GM23338 (cell line): ENCODE results near the gene CHSY1. TPM values are rescaled to one million over a fixed set of nuclear protein-coding genes. Genes with fewer than 3 reads are reported as not detected.

ENCODE experiments used
- ATAC-seq: fragments of 200-7000 bp; cut with Tn5 transposase; 3 replicates; pipeline ENCODE4 v1.9.1; 2020
- DNase-seq: peaks from one replicate; pipeline ENCODE4 v3.0.0-alpha.2; 2015; ENCODE audit warnings: low spot score
- H2AFZ ChIP-seq: fragments of 200-600 bp; sonication (generic); 2 replicates; pipeline ENCODE4 v1.8.0; 2016; ENCODE audit warnings: antibody characterized with exemption, mild to moderate bottlenecking, moderate library complexity
- H3F3A ChIP-seq: fragments of 200-600 bp; sonication (generic); replicated peaks from 2 replicates; pipeline ENCODE4 v1.8.0; 2017; ENCODE audit warnings: antibody characterized with exemption, mixed run types, low read depth
- H3K27ac ChIP-seq: fragments of 200-600 bp; sonication (generic); 2 replicates; pipeline ENCODE4 v1.6.1; 2016; ENCODE audit warnings: low read depth
- H3K27me3 ChIP-seq: fragments of 200-600 bp; sonication (generic); 2 replicates; pipeline ENCODE4 v1.8.0; 2016; ENCODE audit warnings: mild to moderate bottlenecking, mixed run types, moderate library complexity; ENCODE audit not compliant: insufficient read depth
- H3K36me3 ChIP-seq: fragments of 200-600 bp; sonication (generic); 2 replicates; pipeline ENCODE4 v1.8.0; 2016; ENCODE audit warnings: mild to moderate bottlenecking; ENCODE audit not compliant: insufficient read depth
- H3K4me1 ChIP-seq: fragments of 200-600 bp; sonication (generic); 2 replicates; pipeline ENCODE4 v1.8.0; 2016; ENCODE audit warnings: mild to moderate bottlenecking, moderate library complexity; ENCODE audit not compliant: insufficient read depth
- H3K4me2 ChIP-seq: fragments of 200-600 bp; sonication (generic); 2 replicates; pipeline ENCODE4 v1.7.1; 2017; ENCODE audit warnings: mixed run types
- H3K4me3 ChIP-seq: fragments of 200-600 bp; sonication (generic); 2 replicates; pipeline ENCODE4 v1.6.1; 2016; ENCODE audit warnings: mixed run types
- H3K79me2 ChIP-seq: fragments of 200-600 bp; sonication (generic); replicated peaks from 2 replicates; pipeline ENCODE4 v1.8.0; 2017; ENCODE audit warnings: mild to moderate bottlenecking; ENCODE audit not compliant: insufficient read depth
- H3K9me2 ChIP-seq: fragments of 200-600 bp; sonication (generic); 2 replicates; pipeline ENCODE4 v1.8.0; 2017; ENCODE audit not compliant: insufficient read depth
- H4K20me1 ChIP-seq: fragments of 200-600 bp; sonication (generic); replicated peaks from 2 replicates; pipeline ENCODE4 v1.8.0; 2017; ENCODE audit warnings: mild to moderate bottlenecking; ENCODE audit not compliant: insufficient read depth
- H3K27ac Mint-ChIP-seq: 2 replicates; pipeline ENCODE4 v1.8.0; 2020; ENCODE audit warnings: inconsistent platforms, mild to moderate bottlenecking, moderate library complexity, mixed read lengths
- H3K27me3 Mint-ChIP-seq: 3 replicates; pipeline ENCODE4 v1.8.0; 2022; ENCODE audit warnings: low read depth, mild to moderate bottlenecking, moderate library complexity, mixed read lengths, inconsistent platforms; ENCODE audit not compliant: insufficient read depth, poor library complexity
- H3K36me3 Mint-ChIP-seq: 3 replicates; pipeline ENCODE4 v1.8.0; 2021; ENCODE audit warnings: low read depth, mild to moderate bottlenecking, inconsistent platforms, moderate library complexity, mixed read lengths
- H3K4me1 Mint-ChIP-seq: 3 replicates; pipeline ENCODE4 v1.8.0; 2020; ENCODE audit warnings: mild to moderate bottlenecking, inconsistent platforms, mixed read lengths
- H3K4me3 Mint-ChIP-seq: 3 replicates; pipeline ENCODE4 v1.8.0; 2021; ENCODE audit warnings: moderate library complexity, mild to moderate bottlenecking, inconsistent platforms, mixed read lengths
- H3K9me3 Mint-ChIP-seq: 3 replicates; pipeline ENCODE4 v1.8.0; 2020; ENCODE audit warnings: moderate library complexity, mild to moderate bottlenecking, inconsistent platforms, mixed read lengths
- CTCF ChIP-seq, 2 experiments: fragments of 200-600 bp in 1 of 2; sonication (generic) in 1 of 2; conservative IDR thresholded peaks; 2 replicates each; pipeline versions ENCODE4 v1.5.1 to v1.6.1; 2016 to 2017; ENCODE audit warnings: antibody characterized with exemption in 2 of 2, low read depth in 2 of 2, mild to moderate bottlenecking in 2 of 2, moderate library complexity in 1 of 2
- EZH2 ChIP-seq: fragments of 200-600 bp; sonication (generic); IDR thresholded peaks from one replicate; pipeline ENCODE4 v1.8.0; 2017; ENCODE audit warnings: antibody characterized with exemption, mild to moderate bottlenecking, low read depth; ENCODE audit not compliant: unreplicated experiment
- EZH2phosphoT487 ChIP-seq: fragments of 200-600 bp; sonication (generic); IDR thresholded peaks from one replicate; pipeline ENCODE4 v1.8.1; 2018; ENCODE audit warnings: antibody characterized with exemption; ENCODE audit not compliant: unreplicated experiment
- JUNB ChIP-seq: IDR thresholded peaks from one replicate; pipeline ENCODE4 v1.6.1; 2016; ENCODE audit warnings: antibody characterized with exemption; ENCODE audit not compliant: unreplicated experiment
- NANOG ChIP-seq: IDR thresholded peaks from 2 replicates; pipeline ENCODE4 v1.6.1; 2016; ENCODE audit warnings: antibody characterized with exemption, borderline replicate concordance
- POLR2AphosphoS5 ChIP-seq: IDR thresholded peaks from 2 replicates; pipeline ENCODE4 v1.6.1; 2016; ENCODE audit warnings: antibody characterized with exemption, low read depth
- REST ChIP-seq: IDR thresholded peaks from one replicate; pipeline ENCODE4 v1.6.1; 2018; ENCODE audit warnings: antibody characterized with exemption; ENCODE audit not compliant: unreplicated experiment
- STAT1 ChIP-seq: IDR thresholded peaks from one replicate; pipeline ENCODE4 v1.6.1; 2016; ENCODE audit warnings: antibody characterized with exemption; ENCODE audit not compliant: unreplicated experiment
- ZNF114 ChIP-seq: fragments of 250-450 bp; sonication (Bioruptor Pico); IDR thresholded peaks from 2 replicates; pipeline ENCODE4 v1.5.0; 2020; ENCODE audit warnings: mild to moderate bottlenecking, moderate library complexity
- ZNF331 ChIP-seq: fragments of 250-450 bp; sonication (Bioruptor Pico); IDR thresholded peaks from 2 replicates; pipeline ENCODE4 v1.5.0; 2020; ENCODE audit warnings: low read depth, mild to moderate bottlenecking, moderate library complexity
- polyA plus RNA-seq: library from polyadenylated mRNA; unstranded; fragments of >200 nt; fragmentation: Nextera tagmentation; extraction: Ambion mirVana; gene quantifications from 2 replicates; pipeline ENCODE4 v1.2.1, GENCODE V29; 2016
- total RNA-seq: library from RNA; depleted of rRNA; stranded (reverse); fragments of >200 nt; shearing (Covaris generic); gene quantifications from 2 replicates; pipeline ENCODE4 v1.2.3, GENCODE V29; 2014
- TF ChIP-seq, protein P1 (sequence below): IDR thresholded peaks from 2 replicates; pipeline ENCODE4 v1.6.1; 2016; ENCODE audit warnings: antibody characterized with exemption

Gene CHSY1
- total and polyA plus RNA-seq, 2 experiments from 2014 or later: 9.8 to 47.7 TPM

GRCh38 chr15:101156509-101157159, 95.2 kb downstream of the CHSY1 start:
- H3K9me3 Mint-ChIP-seq: no peaks in the 10 kb centered on the region; the same call in 1 of the 3 replicates
- H3F3A ChIP-seq: peaks cover 5% of the 10 kb centered on the region; the same call in 1 of the 2 replicates
- H3K79me2 ChIP-seq: no peaks in the 10 kb centered on the region
- H3K36me3 Mint-ChIP-seq: no peaks in the 10 kb centered on the region; the same call in 2 of the 3 replicates
- peaks cover 15% of the 10 kb centered on the region; the same call in 1 of the 2 replicates for H3K4me1 ChIP-seq
- ATAC-seq: no peak
- DNase-seq: no peak
- 0 out of 2 replicates have a peak overlapping the region, but pooled peaks have one; percentile 14 for H2AFZ ChIP-seq
- H3K4me3 Mint-ChIP-seq: no peak overlapping the region; the same call in 2 of the 3 replicates
- no peak overlapping the region for H3K4me3 ChIP-seq
- H3K9me2 ChIP-seq: no peaks in the 10 kb centered on the region
- H3K4me2 ChIP-seq: no peak overlapping the region
- H3K36me3 ChIP-seq: no peaks in the 10 kb centered on the region
- H3K27me3 Mint-ChIP-seq: peaks cover 10% of the 10 kb centered on the region
- peaks cover 25% of the 10 kb centered on the region for H3K4me1 Mint-ChIP-seq
- TF ChIP-seq POLR2AphosphoS5 (no peak), CTCF (conservative IDR thresholded peaks at IDR 0.05; ENCODE audit: low read depth in 2 of 2) (no peak), ZNF114 (no peak), STAT1 (no peak)
- no peaks in the 10 kb centered on the region for H4K20me1 ChIP-seq
- no peak overlapping the region for H3K27ac Mint-ChIP-seq
- no peak overlapping the region for H3K27ac ChIP-seq
- H3K27me3 ChIP-seq: no peaks in the 10 kb centered on the region

DNA sequence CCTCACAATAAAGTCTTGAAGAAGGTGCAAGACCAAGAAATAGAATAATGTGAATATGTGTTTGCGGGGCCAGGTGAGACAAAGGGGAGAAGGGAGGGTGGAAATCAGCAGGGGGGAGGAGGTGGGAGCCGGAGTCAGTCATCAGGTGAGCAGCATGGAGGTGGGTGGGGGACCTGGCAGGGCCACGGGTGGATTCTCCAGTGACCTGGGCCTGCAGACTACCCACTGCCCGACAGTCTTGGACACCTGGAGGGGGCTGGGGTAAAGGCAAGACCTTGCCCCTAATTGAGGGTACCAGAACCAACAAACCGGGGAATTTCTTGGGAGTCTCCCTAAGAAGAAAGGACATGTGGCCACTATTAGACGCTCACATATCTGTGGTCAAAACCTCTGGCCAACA, 95.8 kb downstream of the CHSY1 start:
- Histone ChIP-seq H3K27ac (no peak overlapping the region), H2AFZ (0 out of 2 replicates have a peak overlapping the region, but pooled peaks have one; percentile 14), H3K36me3 (no peaks in the 10 kb centered on the region), H3K9me2 (no peaks in the 10 kb centered on the region), H4K20me1 (no peaks in the 10 kb centered on the region), H3K4me3 (no peak overlapping the region), H3K27me3 (no peaks in the 10 kb centered on the region), H3K4me2 (no peak overlapping the region), H3F3A (peaks cover 5% of the 10 kb centered on the region; the same call in 1 of the 2 replicates), H3K79me2 (no peaks in the 10 kb centered on the region), H3K4me1 (peaks cover 15% of the 10 kb centered on the region; the same call in 1 of the 2 replicates)
- H3K4me3 Mint-ChIP-seq: no peak overlapping the region
- TF ChIP-seq EZH2phosphoT487: no peak
- TF ChIP-seq POLR2AphosphoS5: no peak
- no peak for TF ChIP-seq JUNB
- TF ChIP-seq ZNF331: no peak
- TF ChIP-seq, protein P1, sequence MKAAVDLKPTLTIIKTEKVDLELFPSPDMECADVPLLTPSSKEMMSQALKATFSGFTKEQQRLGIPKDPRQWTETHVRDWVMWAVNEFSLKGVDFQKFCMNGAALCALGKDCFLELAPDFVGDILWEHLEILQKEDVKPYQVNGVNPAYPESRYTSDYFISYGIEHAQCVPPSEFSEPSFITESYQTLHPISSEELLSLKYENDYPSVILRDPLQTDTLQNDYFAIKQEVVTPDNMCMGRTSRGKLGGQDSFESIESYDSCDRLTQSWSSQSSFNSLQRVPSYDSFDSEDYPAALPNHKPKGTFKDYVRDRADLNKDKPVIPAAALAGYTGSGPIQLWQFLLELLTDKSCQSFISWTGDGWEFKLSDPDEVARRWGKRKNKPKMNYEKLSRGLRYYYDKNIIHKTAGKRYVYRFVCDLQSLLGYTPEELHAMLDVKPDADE: no peak
- no peak for TF ChIP-seq NANOG
- TF ChIP-seq ZNF114: no peak
- TF ChIP-seq EZH2: no peak
- TF ChIP-seq REST: no peak
- no peak for TF ChIP-seq STAT1
- H3K27me3 Mint-ChIP-seq: peaks cover 10% of the 10 kb centered on the region
- no peaks in the 10 kb centered on the region; the same call in 2 of the 3 replicates for H3K36me3 Mint-ChIP-seq
- H3K9me3 Mint-ChIP-seq: no peaks in the 10 kb centered on the region; the same call in 1 of the 3 replicates
- ATAC-seq (no peak), DNase-seq (no peak)
- no peak overlapping the region for H3K27ac Mint-ChIP-seq
- peaks cover 30% of the 10 kb centered on the region for H3K4me1 Mint-ChIP-seq
